A204.1 (cell line): ENCODE measurements around the gene CXCL14.
"Not testable (repeated sequence)": the region's sequence is repeated elsewhere in the genome, so short reads cannot be mapped to it uniquely, and the experiment has no call there.

Experiments
- FAIRE-seq: peaks from 2 replicates; lab custom pipeline; 2012; peaks lifted over from hg19 to GRCh38; lab: Jason Lieb, UNC

Gene CXCL14

GRCh38 chr5:135541807-135542502, 36.8 kb downstream of the CXCL14 start:
- no peak for FAIRE-seq

GRCh38 chr5:135539430-135540005, 39.3 kb downstream of the CXCL14 start:
- no peak for FAIRE-seq

- no peak for FAIRE-seq
Observed at GRCh38 chr5:135538261-135538660, 40.5 kb downstream of the CXCL14 start.

GRCh38 chr5:135537745-135538144, 41.0 kb downstream of the CXCL14 start:
- no peak for FAIRE-seq

GRCh38 chr5:135537271-135537670, 41.5 kb downstream of the CXCL14 start:
- FAIRE-seq, result no peak

- no peak for FAIRE-seq
Observed at GRCh38 chr5:135535820-135536801, 42.7 kb downstream of the CXCL14 start, which contains the start of gene NEUROG1. TSS of gene NEUROG1 (minus strand) at chr5:135535964. CDS start at chr5:135535690, 274 bp downstream.

GRCh38 chr5:135535420-135535819, 43.4 kb downstream of the CXCL14 start:
- FAIRE-seq, result no peak

- FAIRE-seq, result no peak
Observed at GRCh38 chr5:135534609-135535419, 44.0 kb downstream of the CXCL14 start.

- FAIRE-seq, result no peak
Observed at GRCh38 chr5:135533794-135534193, 45.0 kb downstream of the CXCL14 start.

GRCh38 chr5:135533334-135533733, 45.5 kb downstream of the CXCL14 start:
- no peak for FAIRE-seq

GRCh38 chr5:135529576-135529975, 49.2 kb downstream of the CXCL14 start:
- FAIRE-seq, result not testable (repeated sequence)

GRCh38 chr5:135526924-135527323, 51.9 kb downstream of the CXCL14 start:
- no peak for FAIRE-seq

- no peak for FAIRE-seq
Observed at GRCh38 chr5:135521964-135522363, 56.8 kb downstream of the CXCL14 start.
